Measurements from ENCODE around the gene MYH11. TPM values are rescaled to one million over a fixed set of nuclear protein-coding genes. Genes with fewer than 3 reads are reported as not detected.

The MYH11 gene
- total RNA-seq, 6 experiments from 2014 or later, result 1.5 to 3.9 (median 2.7) TPM

DNA sequence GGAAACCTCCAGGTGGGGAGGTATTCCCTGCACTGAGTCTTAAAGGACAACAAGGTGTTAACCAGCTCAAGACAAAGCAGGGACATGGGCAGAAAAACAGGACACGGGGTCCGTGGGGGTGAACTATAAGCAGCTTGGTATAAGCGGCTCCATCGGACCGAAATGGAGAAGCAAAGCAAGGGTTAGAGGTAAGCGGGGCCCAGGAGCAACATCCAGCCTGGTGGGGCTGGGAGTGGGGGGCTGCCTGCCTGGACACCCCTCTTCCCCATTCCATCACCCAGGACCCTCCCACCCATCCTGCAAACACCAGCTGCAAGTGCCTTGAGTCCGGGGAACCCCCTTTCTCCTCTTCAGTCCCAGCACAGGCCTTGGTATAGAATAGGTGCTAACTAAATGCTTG lies 29.5 kb downstream of the MYH11 start:
- TF ChIP-seq POLR2A (IDR thresholded peaks at IDR 0.05), result no peak
- TF ChIP-seq, protein P1, sequence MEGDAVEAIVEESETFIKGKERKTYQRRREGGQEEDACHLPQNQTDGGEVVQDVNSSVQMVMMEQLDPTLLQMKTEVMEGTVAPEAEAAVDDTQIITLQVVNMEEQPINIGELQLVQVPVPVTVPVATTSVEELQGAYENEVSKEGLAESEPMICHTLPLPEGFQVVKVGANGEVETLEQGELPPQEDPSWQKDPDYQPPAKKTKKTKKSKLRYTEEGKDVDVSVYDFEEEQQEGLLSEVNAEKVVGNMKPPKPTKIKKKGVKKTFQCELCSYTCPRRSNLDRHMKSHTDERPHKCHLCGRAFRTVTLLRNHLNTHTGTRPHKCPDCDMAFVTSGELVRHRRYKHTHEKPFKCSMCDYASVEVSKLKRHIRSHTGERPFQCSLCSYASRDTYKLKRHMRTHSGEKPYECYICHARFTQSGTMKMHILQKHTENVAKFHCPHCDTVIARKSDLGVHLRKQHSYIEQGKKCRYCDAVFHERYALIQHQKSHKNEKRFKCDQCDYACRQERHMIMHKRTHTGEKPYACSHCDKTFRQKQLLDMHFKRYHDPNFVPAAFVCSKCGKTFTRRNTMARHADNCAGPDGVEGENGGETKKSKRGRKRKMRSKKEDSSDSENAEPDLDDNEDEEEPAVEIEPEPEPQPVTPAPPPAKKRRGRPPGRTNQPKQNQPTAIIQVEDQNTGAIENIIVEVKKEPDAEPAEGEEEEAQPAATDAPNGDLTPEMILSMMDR (IDR thresholded peaks at IDR 0.05), result no peak
- DNase-seq (no peak), ATAC-seq (no peak)
- no peaks in the 10 kb centered on the region for H3K4me1 ChIP-seq
- H3K27ac ChIP-seq, result no peak overlapping the region
- no peaks in the 10 kb centered on the region for H3K36me3 ChIP-seq
- no CpG with 5 or more reads among the region's 7 CpGs for WGBS (ENCODE audit: insufficient coverage, low coverage, low lambda C conversion rate, missing lambda C conversion rate)
- no peak overlapping the region for H3K4me3 ChIP-seq
- intact Hi-C loops (cut with DNase I), result no loop called here
- H3K27me3 ChIP-seq, result no peaks in the 10 kb centered on the region
- no peaks in the 10 kb centered on the region for H3K9me3 ChIP-seq

DNA sequence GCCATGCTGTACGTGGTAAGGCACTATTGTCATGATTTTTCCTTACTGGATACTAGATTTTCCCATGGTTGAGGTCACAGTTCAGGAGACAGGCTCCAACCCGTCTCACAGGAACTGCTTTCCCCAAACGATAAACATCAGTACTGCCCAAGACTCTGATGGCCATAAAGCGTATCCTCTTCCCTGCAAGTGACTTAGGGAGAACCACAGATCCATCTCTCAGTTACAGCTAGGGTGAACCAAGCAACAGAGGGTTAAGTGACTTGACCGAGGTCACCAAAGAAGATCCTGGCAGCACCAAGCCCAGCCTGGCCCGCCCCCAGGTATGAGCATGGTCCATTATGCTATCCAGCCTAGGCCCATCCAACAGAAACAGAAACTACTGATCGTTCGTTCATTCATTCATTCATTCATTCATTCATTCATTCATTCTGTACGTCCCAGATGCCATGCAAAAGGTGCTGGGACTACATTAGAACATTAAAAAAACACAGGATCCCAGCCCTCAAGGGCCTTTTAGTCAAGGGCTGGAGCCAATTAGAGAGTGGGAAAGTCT lies 31.0 kb downstream of the MYH11 start:
- Histone ChIP-seq H3K27ac (no peak overlapping the region), H3K4me3 (no peak overlapping the region), H3K4me1 (no peaks in the 10 kb centered on the region), H3K36me3 (no peaks in the 10 kb centered on the region), H3K9me3 (no peaks in the 10 kb centered on the region), H3K27me3 (no peaks in the 10 kb centered on the region)
- ATAC-seq (no peak), DNase-seq (no peak)
- WGBS (ENCODE audit: insufficient coverage, low coverage, low lambda C conversion rate, missing lambda C conversion rate), result 62% methylated on average over 8 of the region's 9 CpGs
- TF ChIP-seq, protein P1 (IDR thresholded peaks at IDR 0.05), result no peak
- TF ChIP-seq POLR2A (IDR thresholded peaks at IDR 0.05), result no peak
- intact Hi-C loops (cut with DNase I), result no loop called here

DNA sequence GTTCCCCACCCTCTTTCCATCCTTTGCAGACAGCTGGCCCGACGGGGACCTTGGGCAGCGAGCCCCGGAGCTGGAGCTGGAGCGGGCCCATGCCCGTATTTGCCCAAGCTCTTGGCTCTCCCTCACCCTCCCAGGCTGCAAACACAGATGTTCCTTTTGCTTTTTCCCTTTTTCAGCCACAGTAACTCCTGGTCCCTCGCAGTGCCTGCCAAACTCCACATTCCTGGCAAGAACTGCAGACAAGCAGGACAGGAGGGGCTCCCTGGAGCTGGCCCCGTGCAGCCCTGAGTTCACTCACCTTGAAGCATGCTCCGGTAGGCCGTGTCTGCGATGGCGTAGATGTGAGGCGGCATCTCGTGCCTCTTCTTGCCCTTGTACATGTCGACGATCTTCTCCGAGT lies 33.9 kb downstream of the MYH11 start:
- DNase-seq, result no peak
- H3K27me3 ChIP-seq, result no peaks in the 10 kb centered on the region
- no peak for TF ChIP-seq POLR2A (IDR thresholded peaks at IDR 0.05)
- TF ChIP-seq, protein P1 (IDR thresholded peaks at IDR 0.05), result no peak
- H3K36me3 ChIP-seq, result no peaks in the 10 kb centered on the region
- H3K9me3 ChIP-seq, result no peaks in the 10 kb centered on the region
- peak in 1 of 4 donors; percentile 30 for ATAC-seq
- no peak overlapping the region for H3K4me3 ChIP-seq
- intact Hi-C loops (cut with DNase I), result no loop called here
- H3K4me1 ChIP-seq, result no peaks in the 10 kb centered on the region
- WGBS (ENCODE audit: insufficient coverage, low coverage, low lambda C conversion rate, missing lambda C conversion rate), result 75% methylated on average over 13 of the region's 17 CpGs
- H3K27ac ChIP-seq, result no peak overlapping the region

DNA sequence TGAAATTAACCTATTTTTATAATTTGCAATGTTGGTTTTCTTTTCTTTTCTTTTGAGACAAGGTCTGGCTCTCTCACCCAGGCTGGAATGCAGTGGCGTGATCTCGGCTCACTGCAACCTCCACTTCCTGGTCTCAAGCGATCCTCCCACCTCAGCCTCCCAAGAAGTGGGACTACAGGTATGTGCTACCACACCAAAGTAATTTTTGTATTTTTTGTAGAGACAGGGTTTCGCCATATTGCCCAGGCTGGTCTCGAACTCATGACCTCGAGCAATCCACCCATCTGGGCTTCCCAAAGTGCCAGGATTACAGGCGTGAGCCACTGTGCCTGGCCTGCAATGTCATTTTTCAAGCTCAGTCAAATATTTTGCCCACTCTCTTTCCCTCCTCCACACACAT lies 36.0 kb downstream of the MYH11 start:
- Histone ChIP-seq H3K4me3 (no peak overlapping the region), H3K27ac (no peak overlapping the region), H3K27me3 (no peaks in the 10 kb centered on the region), H3K9me3 (peaks cover 0 to 6% (median 0%) of the 10 kb centered on the region in 4 donors), H3K4me1 (no peaks in the 10 kb centered on the region), H3K36me3 (no peaks in the 10 kb centered on the region)
- intact Hi-C loops (cut with DNase I), result no loop called here
- ATAC-seq (no peak), DNase-seq (no peak)
- no peak for TF ChIP-seq POLR2A (IDR thresholded peaks at IDR 0.05)
- TF ChIP-seq, protein P1 (IDR thresholded peaks at IDR 0.05), result no peak
- WGBS (ENCODE audit: insufficient coverage, low coverage, low lambda C conversion rate, missing lambda C conversion rate), result 78% methylated on average over 7 of the region's 7 CpGs
